ENCODE data around the gene DNAJB8. TPM values are rescaled to one million over a fixed set of nuclear protein-coding genes. Genes with fewer than 3 reads are reported as not detected.

Gene DNAJB8
- total RNA-seq, 2 experiments from 2014 or later: not detected

Other genes starting within 250 kb of the DNAJB8 start
- not detected for gene GATA2, start 26.3 kb upstream of the DNAJB8 start, total RNA-seq
- 100 to 1,000 TPM; 164 to 177 TPM for gene RPN1, start 183.9 kb upstream of the DNAJB8 start, total RNA-seq